T-helper 9 cell (primary cell): ENCODE results near the gene ANO9.
"Not testable (repeated sequence)": the region's sequence is repeated elsewhere in the genome, so short reads cannot be mapped to it uniquely, and the experiment has no call there.

Source experiments
- DNase-seq: peaks from one replicate; pipeline ENCODE4 v3.0.0-alpha.2; 2020

ANO9 gene

DNA sequence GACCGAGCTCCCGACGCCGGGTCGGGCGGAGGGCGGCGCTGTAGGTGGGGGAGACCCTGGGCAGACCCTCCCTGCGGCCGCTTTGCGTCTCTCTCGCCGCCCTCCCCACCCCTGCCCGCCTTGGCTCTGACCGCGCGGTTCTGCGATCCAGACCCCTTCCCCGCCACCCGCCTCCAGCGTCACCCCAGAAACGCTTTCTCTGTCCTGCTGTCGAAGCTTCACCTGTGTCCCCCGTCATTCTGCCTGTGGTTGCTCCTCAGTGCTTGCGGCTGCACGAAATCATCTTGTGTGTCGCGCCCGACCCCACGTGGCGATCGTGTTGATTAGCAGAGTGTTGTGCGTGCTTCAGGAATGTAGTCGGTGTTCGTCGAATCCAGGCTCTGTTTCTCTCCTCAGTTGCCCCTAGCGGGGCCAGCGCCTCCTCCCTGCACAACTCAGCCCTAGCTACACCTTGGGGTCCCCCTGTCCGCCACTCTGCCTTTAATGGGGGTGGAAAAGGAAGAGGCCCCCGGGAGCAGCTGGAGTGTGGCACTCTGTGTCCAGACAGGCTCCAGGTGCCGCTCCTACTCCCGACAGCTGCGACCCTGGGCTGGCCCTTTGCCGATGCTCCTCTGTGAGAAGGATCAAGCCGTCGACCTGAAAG lies 9.1 kb upstream of the ANO9 start:
- DNase-seq = peak; percentile 74

GRCh38 chr11:449889-450808 lies 8.3 kb upstream of the ANO9 start, which contains the start of gene PTDSS2:
TSS of gene PTDSS2 (plus strand) at chr11:450279. CDS start at chr11:450456, 177 bp downstream.
- DNase-seq = peak; percentile 92

DNA sequence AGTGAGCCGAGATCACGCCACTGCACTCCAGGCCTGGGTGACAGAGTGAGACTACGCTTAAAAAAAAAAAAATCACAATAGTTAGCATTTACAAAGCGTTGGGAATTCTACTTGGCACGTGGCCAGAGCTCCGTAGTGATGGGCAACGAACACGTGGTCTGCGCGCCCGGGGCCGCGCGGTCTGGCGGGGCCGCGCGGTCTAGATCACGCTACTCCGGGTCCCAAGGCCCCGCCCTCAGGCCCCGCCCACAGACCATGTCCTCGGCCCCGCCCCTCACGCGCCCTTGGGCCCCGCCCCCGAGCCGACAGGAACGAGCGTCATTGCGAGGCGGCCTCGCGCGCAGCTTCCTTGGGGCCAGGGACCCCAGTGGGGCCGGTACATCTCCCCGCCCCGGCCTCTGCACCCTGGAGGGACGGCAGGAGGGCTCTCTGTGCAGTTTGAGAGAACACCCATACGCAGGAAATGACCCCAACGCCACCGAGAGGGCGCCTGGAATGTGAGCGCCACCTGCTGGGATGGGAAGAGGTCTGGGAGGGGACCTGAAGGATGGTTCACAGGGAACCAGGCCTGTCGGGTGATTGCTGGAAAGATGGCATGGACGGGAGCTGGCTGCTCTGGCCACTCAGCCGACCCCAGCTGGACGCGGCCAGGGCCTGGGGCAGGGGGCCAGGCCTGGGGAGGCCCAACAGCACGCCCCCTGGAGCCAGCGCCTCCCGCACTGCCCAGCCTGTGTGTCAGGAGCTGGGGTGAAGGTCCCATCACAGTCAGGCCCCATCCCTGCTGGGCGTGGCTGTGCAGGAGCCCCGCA lies 6.3 kb upstream of the ANO9 start:
- peak; percentile 98 for DNase-seq

- no peak for DNase-seq
Observed at GRCh38 chr11:446891-447290, 5.1 kb upstream of the ANO9 start.

DNA sequence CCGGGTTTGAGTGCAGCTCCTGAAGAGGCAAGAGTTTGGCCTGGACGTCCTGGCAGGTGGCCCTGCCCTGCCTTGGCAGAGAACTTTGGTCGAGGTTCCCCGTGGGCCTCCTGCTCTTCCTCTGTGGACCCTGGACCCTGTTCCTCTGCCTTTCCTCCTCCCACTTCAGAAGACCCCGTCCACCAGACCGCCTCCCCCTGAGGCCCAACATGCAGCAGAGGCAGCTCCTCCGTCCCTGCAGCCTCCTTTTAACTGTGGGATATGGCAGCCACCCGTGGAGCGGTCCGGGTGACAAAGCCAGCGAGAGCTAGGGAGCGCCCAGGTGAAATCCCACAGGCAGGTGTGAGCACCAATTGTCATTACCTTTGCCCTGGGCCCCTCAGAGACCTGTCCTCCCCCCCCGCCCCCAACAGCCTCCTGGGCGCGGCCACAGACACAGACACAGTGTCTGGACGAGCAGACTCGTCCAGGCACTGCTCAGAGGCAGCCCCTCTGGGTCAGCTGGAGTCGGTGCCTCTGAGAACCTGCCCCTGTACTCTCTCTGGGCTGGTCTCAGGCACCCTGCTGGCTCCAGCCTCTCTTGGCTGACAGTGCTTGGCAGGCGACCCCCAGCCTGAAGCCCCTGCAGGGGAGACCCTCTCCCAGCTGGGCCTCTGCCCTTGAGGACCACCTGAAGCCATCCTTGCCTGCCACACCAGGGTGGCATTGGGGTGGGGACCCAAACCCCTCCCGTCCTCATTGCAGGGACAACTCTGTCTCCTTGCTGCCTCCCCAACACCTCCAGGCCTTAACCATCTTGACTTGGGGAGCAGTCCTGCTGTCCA lies 4.2 kb upstream of the ANO9 start:
- no peak for DNase-seq

DNA sequence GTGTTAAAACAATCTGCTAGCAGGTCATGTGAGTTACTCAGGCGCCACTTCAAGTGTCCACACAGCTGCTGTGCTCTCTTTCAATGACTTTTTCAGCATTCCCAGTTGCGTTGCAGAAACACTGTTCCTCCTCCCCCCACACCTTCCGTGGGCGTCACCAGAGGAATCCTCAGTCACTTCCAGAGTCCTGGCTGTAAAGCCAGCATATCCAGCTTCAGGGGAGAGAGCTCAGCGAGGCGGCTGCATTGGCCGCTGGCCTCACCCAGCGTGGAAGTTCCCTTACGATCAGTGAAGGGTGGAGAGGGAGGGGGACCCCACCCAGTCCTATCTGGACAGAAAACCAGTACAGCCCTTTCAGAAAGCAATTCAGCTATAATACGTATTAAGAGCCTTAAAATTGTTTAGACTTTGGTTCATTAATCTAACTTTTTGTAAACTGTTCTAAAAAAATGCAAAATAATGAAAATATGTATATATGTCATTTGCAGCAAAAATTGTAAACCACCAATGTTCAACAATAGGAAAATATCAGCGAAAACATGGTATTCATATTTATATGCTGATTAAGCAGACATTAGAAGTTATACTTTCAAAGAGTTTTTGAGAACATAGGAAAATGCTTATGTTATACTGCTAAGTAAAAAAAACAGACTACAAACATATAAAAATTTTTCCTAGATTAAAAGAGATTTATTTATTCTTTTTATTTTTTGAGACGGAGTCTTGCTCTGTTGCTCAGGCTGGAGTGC lies 2.8 kb upstream of the ANO9 start:
- no peak for DNase-seq

- DNase-seq = no peak
Observed at GRCh38 chr11:443542-444199, 1.9 kb upstream of the ANO9 start.

GRCh38 chr11:442611-443081 lies 835 bp upstream of the ANO9 start:
- no peak for DNase-seq

DNA sequence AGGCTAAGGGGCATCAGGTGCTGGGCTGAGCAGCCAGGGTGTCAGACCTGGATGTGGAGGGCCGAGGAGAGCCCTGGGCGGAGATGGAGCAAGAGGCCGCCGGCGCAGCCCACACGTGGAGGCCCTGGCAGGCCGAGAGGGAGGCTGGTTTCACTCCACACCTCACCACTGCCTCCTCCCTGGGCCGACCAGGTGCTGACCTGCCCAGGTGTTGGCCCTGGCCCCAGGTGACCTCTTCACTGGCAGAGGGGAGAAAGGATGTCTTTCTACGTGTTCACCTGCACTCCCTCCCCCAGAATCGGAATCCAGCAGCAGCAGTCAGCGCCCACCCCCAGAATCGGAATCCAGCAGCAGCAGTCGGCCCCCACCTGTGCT lies 781 bp downstream of the ANO9 start:
- DNase-seq = no peak

- no peak for DNase-seq
Observed at GRCh38 chr11:440065-441042, 1.5 kb downstream of the ANO9 start.

DNA sequence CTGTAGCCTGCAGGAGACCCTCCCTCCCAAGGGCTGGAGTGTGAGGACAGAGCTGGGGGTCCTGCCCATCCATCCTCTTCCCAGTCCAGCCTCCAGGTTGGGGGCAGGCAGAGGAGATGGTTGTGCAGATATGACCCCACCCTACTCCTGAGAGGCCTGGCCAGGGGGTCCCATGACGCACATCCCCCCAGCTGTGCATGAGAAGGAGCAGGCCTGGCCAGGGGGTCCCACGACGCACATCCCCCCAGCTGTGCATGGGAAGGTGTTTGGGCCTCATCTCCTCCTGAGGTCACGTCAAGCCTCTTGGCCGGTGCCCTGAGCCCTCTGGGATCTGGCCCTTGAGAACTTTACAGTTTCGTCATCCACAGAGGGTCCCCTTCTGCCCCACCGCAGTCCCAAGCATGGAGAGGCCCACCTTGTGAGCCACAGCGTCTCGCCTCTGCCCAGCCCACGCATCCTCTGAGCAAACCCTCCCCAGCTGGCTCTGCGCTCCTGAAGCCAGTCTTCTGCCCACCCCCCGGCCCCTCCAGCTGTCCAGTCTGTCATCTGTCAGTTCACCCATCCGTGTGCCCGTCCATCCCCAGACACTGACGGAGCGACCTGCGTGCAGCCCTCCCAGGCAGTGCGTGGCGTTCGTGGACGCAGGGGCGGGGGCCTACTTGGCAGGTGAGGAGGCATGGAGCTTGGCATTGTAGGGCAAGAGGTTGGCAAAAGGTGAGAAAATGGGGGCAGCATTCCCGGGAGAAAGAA lies 2.3 kb downstream of the ANO9 start:
- DNase-seq = no peak

GRCh38 chr11:438101-438844 lies 3.5 kb downstream of the ANO9 start:
- no peak for DNase-seq

GRCh38 chr11:437228-437870 lies 4.5 kb downstream of the ANO9 start:
- DNase-seq = no peak

DNA sequence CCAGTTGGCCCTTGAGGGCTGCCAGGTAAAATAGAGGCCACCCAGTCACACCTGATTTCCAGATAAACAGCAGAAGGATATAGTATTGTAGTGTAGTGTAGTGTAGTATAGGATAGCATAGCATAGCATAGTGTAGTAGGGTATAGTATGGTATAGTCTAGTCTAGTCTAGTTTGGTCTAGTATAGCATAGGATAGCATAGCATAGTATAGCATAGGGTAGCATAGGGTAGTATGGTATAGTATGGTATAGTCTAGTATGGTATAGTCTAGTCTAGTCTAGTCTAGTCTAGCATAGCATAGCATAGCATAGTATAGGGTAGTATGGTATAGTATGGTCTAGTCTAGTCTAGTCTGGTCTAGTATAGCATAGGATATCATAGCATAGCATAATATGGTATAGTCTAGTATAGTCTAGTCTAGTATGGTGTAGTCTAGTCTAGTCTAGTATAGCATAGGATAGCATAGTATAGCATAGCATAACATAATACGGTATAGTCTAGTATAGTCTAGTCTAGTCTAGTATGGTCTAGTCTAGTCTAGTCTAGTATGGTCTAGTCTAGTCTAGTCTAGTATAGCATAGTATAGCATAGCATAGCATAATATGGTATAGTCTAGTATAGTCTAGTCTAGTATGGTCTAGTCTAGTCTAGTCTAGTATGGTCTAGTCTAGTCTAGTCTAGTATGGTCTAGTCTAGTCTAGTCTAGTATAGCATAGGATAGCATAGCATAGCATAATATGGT lies 6.6 kb downstream of the ANO9 start:
- DNase-seq = not testable (repeated sequence)

GRCh38 chr11:434496-434895 lies 7.3 kb downstream of the ANO9 start:
- no peak for DNase-seq

GRCh38 chr11:433641-434040 lies 8.2 kb downstream of the ANO9 start:
- DNase-seq = no peak

GRCh38 chr11:433111-433510 lies 8.7 kb downstream of the ANO9 start:
- DNase-seq = no peak
